Fibroblast of villous mesenchyme (primary cell): Measurements from ENCODE around the gene CCDC102B. TPM values are rescaled to one million over a fixed set of nuclear protein-coding genes. Genes with fewer than 3 reads are reported as not detected.
"Not testable (repeated sequence)": the region's sequence is repeated elsewhere in the genome, so short reads cannot be mapped to it uniquely, and the experiment has no call there.

Experiments used
- DNase-seq: peaks from one replicate; pipeline ENCODE4 v3.0.0-alpha.2; 2010; ENCODE audit warnings: low read depth
- H3K4me3 ChIP-seq: 2 replicates; pipeline ENCODE4 v1.5.1; 2011; ENCODE audit warnings: low read depth, mild to moderate bottlenecking, low read length
- total RNA-seq: library from RNA; depleted of rRNA; stranded (reverse); fragments of >200 nt; gene quantifications from 2 replicates; pipeline ENCODE4 v1.2.3, GENCODE V29; 2012
- TF ChIP-seq, protein P1 (sequence below): IDR thresholded peaks from 2 replicates; pipeline ENCODE4 v1.5.1; 2012; ENCODE audit warnings: low read depth, mild to moderate bottlenecking, low read length; ENCODE audit not compliant: insufficient read depth

The CCDC102B gene
- total RNA-seq, 1 donor = 10.4 TPM

DNA sequence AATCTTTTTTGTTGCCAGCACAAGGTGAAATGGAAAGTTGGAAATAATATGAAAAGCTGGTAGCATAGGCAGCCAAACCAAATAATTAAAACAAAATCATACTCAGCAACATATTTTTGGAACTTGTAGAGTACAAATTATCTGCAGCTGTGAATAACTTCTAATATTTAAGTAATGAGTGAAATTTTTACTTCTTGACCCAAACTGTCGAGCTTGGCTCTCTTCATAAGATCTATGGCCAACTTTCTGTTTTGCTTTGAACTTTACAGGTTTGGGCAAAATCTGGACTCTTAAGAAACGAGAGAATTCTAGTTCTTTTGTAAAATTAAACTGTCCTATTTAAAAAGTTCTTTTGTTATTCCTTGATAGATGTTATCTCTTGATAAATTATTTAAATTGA lies 25.6 kb upstream of the CCDC102B start:
- no peak for DNase-seq
- TF ChIP-seq, protein P1, sequence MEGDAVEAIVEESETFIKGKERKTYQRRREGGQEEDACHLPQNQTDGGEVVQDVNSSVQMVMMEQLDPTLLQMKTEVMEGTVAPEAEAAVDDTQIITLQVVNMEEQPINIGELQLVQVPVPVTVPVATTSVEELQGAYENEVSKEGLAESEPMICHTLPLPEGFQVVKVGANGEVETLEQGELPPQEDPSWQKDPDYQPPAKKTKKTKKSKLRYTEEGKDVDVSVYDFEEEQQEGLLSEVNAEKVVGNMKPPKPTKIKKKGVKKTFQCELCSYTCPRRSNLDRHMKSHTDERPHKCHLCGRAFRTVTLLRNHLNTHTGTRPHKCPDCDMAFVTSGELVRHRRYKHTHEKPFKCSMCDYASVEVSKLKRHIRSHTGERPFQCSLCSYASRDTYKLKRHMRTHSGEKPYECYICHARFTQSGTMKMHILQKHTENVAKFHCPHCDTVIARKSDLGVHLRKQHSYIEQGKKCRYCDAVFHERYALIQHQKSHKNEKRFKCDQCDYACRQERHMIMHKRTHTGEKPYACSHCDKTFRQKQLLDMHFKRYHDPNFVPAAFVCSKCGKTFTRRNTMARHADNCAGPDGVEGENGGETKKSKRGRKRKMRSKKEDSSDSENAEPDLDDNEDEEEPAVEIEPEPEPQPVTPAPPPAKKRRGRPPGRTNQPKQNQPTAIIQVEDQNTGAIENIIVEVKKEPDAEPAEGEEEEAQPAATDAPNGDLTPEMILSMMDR = no peak
- no peak overlapping the region for H3K4me3 ChIP-seq

DNA sequence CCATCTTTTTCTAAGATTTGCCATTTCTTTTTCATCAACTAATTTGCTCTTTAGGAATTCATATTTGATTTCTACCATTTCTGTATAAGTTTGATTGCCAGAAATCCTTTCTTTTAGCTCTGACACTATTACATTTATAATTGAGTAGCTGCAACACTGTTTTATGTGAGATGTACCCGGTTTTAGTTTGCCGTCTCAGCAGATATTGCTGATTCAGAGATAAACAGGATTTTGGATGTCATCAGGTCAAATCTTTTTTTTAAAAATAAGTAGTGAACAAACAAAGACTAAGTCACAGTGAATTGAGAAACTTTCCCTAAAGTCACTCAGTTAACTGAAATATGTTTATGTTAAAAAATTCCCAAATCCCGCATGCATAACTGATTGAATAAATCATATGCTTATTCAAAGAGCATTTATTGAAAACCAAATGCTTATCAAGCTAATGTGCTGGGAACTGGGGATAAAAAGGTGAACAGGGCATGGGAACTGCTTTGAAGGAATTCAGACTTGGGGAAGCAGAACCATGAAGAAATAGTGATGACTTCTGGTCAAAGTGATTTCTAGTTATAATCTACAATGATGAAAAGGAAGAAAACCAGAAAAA lies 19.5 kb upstream of the CCDC102B start:
- DNase-seq = peak; percentile 94
- no peak overlapping the region for H3K4me3 ChIP-seq
- TF ChIP-seq, protein P1 = no peak

DNA sequence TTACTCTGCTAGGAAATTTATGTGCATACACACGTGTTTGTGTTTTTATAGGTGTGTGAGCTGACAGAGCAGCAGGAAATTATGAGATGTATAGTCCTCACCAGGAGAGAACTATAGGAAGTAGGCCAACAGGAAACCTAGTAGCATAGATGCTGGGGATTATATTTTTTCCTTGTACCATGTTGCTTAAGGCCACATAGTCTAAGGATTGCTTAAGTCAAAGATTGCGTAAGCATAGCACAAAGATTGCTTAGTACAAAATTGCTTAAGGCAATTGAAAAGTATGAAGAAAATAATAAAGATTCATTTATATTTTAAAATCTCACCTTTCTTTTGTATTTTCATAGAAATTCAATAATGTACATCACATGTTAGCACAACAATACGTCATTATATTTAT lies 18.7 kb upstream of the CCDC102B start:
- no peak overlapping the region for H3K4me3 ChIP-seq
- DNase-seq = peak; percentile 96
- TF ChIP-seq, protein P1 = no peak

DNA sequence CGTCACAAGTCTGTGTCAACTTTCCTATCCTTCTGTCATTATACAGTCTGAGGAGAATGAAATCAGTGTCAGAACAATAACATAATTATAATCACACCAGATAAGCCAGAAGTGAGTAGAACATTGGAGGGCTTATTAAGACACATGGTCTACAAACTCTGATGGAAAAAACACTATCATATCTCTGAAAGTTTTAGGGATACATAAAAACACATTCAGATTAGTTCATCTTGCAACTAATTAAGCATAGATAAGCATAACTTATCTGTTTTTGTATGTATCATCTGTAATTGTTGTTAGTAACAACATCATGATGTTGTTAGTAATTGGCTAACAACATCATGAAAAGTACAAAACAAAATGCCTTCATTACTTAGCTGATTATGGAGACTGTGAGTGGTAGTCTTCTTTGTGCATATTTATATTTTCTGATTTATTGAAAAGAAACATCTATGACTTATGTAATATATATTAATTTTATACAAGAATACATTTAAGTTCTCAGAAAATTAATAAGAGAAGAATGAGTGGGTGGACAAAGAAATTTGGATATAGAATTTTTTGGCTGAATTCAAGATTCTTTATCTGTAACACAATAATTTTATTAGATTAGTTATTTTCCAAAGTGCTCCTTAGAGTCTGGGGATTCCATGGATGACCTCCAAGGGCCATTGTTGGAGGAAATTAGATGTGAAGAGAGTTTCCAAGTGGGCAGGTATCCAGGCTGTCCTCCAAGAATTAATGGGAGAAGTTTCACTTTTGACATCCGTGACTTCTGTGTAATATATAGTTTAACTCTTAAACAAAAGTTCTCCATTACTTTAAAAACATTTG lies 16.9 kb upstream of the CCDC102B start:
- TF ChIP-seq, protein P1 = no peak

DNA sequence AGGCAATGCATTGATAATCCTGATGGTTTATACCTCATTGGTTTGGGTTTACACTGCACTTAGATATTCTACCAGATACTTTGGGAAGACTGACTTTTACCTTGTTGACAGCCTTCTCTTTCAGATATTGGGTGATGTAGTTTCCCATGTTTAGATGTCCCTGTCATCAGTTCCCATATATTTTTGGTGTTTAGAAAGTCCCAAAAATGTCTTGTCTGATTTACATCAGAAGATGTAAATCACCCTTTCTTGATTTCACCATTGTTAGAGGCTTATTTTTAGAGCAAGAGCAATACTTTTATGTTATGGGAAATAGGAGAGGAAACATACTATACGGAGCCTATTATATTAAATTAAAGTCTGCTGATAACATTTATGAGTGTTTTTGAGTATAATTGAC lies 14.4 kb upstream of the CCDC102B start:
- TF ChIP-seq, protein P1 = no peak
- no peak overlapping the region for H3K4me3 ChIP-seq
- DNase-seq = no peak

More for the DNA sequence above, 16.9 kb upstream of the CCDC102B start:
- no peak for DNase-seq
- H3K4me3 ChIP-seq = no peak overlapping the region

DNA sequence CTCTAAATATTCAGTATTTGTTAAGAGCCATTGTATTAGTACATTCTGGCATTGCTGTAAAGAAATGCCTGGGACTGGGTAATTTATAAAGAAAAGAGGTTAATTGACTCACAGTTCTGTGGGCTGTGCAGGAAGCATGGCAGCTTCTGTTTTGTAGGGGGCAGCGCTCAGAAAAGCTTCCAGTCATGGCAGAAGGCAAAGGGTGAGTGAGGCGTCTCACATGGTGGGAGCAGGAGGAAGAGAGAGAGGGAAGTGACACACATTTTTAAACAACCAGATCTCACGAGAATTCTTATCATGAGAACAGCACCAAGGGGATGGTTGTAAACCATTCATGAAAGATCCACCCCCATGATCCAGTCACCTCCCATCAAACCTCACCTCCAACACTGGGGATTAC lies 13.8 kb upstream of the CCDC102B start:
- TF ChIP-seq, protein P1 = no peak
- no peak for DNase-seq
- no peak overlapping the region for H3K4me3 ChIP-seq

DNA sequence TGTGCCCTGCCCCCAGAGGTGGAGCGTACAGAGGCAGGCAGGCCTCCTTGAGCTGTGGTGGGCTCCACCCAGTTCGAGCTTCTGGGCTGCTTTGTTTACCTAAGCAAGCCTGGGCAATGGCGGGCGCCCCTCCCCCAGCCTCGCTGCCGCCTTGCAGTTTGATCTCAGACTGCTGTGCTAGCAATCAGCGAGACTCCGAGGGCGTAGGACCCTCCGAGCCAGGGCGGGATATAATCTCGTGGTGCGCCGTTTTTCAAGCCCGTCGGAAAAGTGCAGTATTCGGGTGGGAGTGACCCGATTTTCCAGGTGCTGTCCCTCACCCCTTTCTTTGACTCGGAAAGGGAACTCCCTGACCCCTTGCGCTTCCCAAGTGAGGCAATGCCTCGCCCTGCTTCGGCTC lies 7.6 kb upstream of the CCDC102B start:
- not testable (repeated sequence) for DNase-seq, H3K4me3 ChIP-seq
